Thyroid gland (tissue), 4 donors: ENCODE data around the gene PKD1. TPM values are rescaled to one million over a fixed set of nuclear protein-coding genes. Genes with fewer than 3 reads are reported as not detected.

Experiments used
- DNase-seq, 2 donors: peaks; one replicate each; pipeline ENCODE4 v3.0.0-alpha.2; 2019
- H3K27ac ChIP-seq, 3 donors: fragments of 200-600 bp; sonication (generic); 1 replicate in 2 of 3; 2 replicates in 1 of 3; pipeline ENCODE4 v1.5.1; 2016 to 2019; ENCODE audit warnings: mild to moderate bottlenecking in 1 of 3, moderate library complexity in 1 of 3
- H3K27me3 ChIP-seq: fragments of 200-600 bp; sonication (generic); one replicate; pipeline ENCODE4 v1.5.1; 2019
- H3K36me3 ChIP-seq, 2 donors: fragments of 200-600 bp; sonication (generic); one replicate each; pipeline ENCODE4 v1.5.1; 2016 to 2019
- H3K4me1 ChIP-seq, 2 donors: fragments of 200-600 bp; sonication (generic); one replicate each; pipeline ENCODE4 v1.5.1; 2017 to 2019
- H3K4me3 ChIP-seq, 3 donors: fragments of 200-600 bp; sonication (generic); replicated peaks in 1 of 3; 1 replicate in 2 of 3; 2 replicates in 1 of 3; pipeline ENCODE4 v1.5.1; 2016; ENCODE audit warnings: mild to moderate bottlenecking in 1 of 3
- H3K9me3 ChIP-seq: fragments of 200-600 bp; sonication (generic); one replicate; pipeline ENCODE4 v1.5.1; 2017
- POLR2A ChIP-seq, 2 donors: fragments of 450-650 bp; IDR thresholded peaks; one replicate each; pipeline ENCODE4 v1.6.1; 2017; ENCODE audit warnings: antibody characterized with exemption in 2 of 2, mild to moderate bottlenecking in 2 of 2, moderate library complexity in 1 of 2
- WGBS, 2 donors: methylation state at CpG; one replicate each; pipeline ENCODE4 v1.1.5; 2017; 5-methylcytosine and 5-hydroxymethylcytosine counted together
- intact Hi-C: fragments of 100-400 bp; cut with DNase I; formaldehyde crosslinking; loops from one replicate; pipeline ENCODE4 v1.15.1; 2023
- total RNA-seq, 4 donors: library from RNA; depleted of rRNA; stranded (reverse); fragments of >200 nt; gene quantifications; one replicate each; pipeline ENCODE4 v1.2.3, GENCODE V29; 2016
- TF ChIP-seq, protein P1 (sequence below), 6 experiments: fragments of 200-600 bp in 3 of 6; fragments of 450-650 bp in 3 of 6; sonication (generic) in 3 of 6; IDR thresholded peaks; one replicate each; pipeline ENCODE4 v1.5.1; 2016 to 2019; ENCODE audit warnings: antibody characterized with exemption in 6 of 6, mild to moderate bottlenecking in 2 of 6, inconsistent platforms in 1 of 6, moderate library complexity in 1 of 6

Gene PKD1
- total RNA-seq, 4 donors from 2014 or later = 66.9 to 153 (median 87.7) TPM

- Histone ChIP-seq H3K27me3 (no peaks in the 10 kb centered on the region), H3K36me3 (no peaks in the 10 kb centered on the region), H3K27ac (peak within 1 kb of the TSS; percentile 79 to 97 (median 87)), H3K9me3 (no peaks in the 10 kb centered on the region), H3K4me1 (peaks cover 29 to 45% of the 10 kb centered on the region in 2 donors), H3K4me3 (peak within 1 kb of the TSS in 1 of 3 donors; percentile 43)
- peak in 1 of 2 donors; percentile 46 for TF ChIP-seq POLR2A (IDR thresholded peaks at IDR 0.05)
- TF ChIP-seq, protein P1, sequence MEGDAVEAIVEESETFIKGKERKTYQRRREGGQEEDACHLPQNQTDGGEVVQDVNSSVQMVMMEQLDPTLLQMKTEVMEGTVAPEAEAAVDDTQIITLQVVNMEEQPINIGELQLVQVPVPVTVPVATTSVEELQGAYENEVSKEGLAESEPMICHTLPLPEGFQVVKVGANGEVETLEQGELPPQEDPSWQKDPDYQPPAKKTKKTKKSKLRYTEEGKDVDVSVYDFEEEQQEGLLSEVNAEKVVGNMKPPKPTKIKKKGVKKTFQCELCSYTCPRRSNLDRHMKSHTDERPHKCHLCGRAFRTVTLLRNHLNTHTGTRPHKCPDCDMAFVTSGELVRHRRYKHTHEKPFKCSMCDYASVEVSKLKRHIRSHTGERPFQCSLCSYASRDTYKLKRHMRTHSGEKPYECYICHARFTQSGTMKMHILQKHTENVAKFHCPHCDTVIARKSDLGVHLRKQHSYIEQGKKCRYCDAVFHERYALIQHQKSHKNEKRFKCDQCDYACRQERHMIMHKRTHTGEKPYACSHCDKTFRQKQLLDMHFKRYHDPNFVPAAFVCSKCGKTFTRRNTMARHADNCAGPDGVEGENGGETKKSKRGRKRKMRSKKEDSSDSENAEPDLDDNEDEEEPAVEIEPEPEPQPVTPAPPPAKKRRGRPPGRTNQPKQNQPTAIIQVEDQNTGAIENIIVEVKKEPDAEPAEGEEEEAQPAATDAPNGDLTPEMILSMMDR (IDR thresholded peaks at IDR 0.05) = no peak
- intact Hi-C loops = no loop called here
- DNase-seq = peak; percentile 97 to 98
- WGBS, 2 donors = 0 to 3% methylated on average over 2 to 16 of the region's 55 CpGs
Observed at GRCh38 chr16:2147981-2148671, 12.4 kb upstream of the PKD1 start, which contains the start of gene RAB26. TSS of gene RAB26 (plus strand) at chr16:2148625. CDS start at chr16:2148784, 159 bp downstream.

DNA sequence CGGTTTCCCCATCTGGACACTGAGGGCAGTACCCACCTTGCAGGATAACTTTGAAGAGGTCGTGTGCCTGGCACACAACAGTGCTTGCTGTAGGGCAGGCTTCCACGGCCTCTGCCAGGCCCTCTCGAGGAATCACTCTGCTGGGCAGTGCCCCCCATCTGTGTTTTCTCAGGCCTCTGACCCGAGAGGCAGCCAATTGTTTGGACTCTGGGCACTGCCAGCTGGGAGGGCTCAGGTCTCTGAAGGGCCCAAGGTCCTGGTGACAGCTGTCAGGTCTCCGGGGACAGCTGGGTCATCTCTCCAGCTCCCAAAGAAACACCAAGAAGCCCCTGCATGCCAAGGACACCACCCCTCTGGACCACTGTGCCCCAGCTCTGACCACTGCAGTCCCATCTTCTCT is 11.7 kb upstream of the PKD1 start:
- peak overlapping the region; percentile 79 to 97 (median 87) for H3K27ac ChIP-seq
- TF ChIP-seq, protein P1 (IDR thresholded peaks at IDR 0.05) = no peak
- no peak for TF ChIP-seq POLR2A (IDR thresholded peaks at IDR 0.05)
- H3K4me1 ChIP-seq = peaks cover 22 to 38% of the 10 kb centered on the region in 2 donors
- no peaks in the 10 kb centered on the region for H3K36me3 ChIP-seq
- 29 to 33% methylated on average over 1 to 6 of the region's 6 CpGs for WGBS, 2 donors
- no peaks in the 10 kb centered on the region for H3K27me3 ChIP-seq
- DNase-seq = peak; percentile 89 to 90
- intact Hi-C loops = no loop called here
- H3K9me3 ChIP-seq = no peaks in the 10 kb centered on the region
- no peak overlapping the region for H3K4me3 ChIP-seq

DNA sequence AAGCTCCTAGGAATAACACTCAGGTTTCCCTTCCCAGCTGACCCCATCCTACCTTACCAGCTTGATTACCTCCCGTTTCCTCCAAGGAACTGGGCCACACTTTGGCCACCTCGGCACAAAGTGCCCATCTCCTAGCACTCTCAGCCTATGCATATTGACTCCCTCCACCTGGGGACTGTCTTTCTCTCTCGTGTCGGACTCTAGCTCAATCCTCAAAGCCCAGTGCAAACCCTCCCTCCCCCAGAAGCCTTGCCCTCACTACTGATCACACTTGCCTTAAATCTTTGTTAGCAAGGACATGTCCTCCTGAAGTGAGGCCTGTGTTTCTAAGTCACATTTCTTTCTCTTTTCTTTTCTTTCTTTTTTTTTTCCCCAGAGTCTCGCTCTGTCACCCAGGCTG is 10.1 kb upstream of the PKD1 start:
- Histone ChIP-seq H3K36me3 (no peaks in the 10 kb centered on the region), H3K9me3 (no peaks in the 10 kb centered on the region), H3K4me1 (peaks cover 22 to 32% of the 10 kb centered on the region in 2 donors), H3K4me3 (no peak overlapping the region), H3K27me3 (no peaks in the 10 kb centered on the region), H3K27ac (no peak overlapping the region)
- WGBS, 2 donors = 91% methylated on average over 5 of the region's 5 CpGs
- TF ChIP-seq, protein P1 (IDR thresholded peaks at IDR 0.05) = no peak
- TF ChIP-seq POLR2A (IDR thresholded peaks at IDR 0.05) = no peak
- DNase-seq = no peak
- intact Hi-C loops = no loop called here

GRCh38 chr16:2143878-2144485 is 8.3 kb upstream of the PKD1 start:
- WGBS, 2 donors = 74 to 83% methylated on average over 10 of the region's 17 CpGs
- TF ChIP-seq, protein P1 (IDR thresholded peaks at IDR 0.05) = no peak
- no peak for TF ChIP-seq POLR2A (IDR thresholded peaks at IDR 0.05)
- no peak overlapping the region for H3K27ac ChIP-seq
- no peaks in the 10 kb centered on the region for H3K27me3 ChIP-seq
- intact Hi-C loops = no loop called here
- no peaks in the 10 kb centered on the region for H3K36me3 ChIP-seq
- no peaks in the 10 kb centered on the region for H3K9me3 ChIP-seq
- peaks cover 20 to 25% of the 10 kb centered on the region in 2 donors for H3K4me1 ChIP-seq
- H3K4me3 ChIP-seq = no peak overlapping the region
- no peak for DNase-seq
